Fibroblast of the aortic adventitia (primary cell): ENCODE measurements around the gene OPTN. TPM values are rescaled to one million over a fixed set of nuclear protein-coding genes. Genes with fewer than 3 reads are reported as not detected.

Experiments used
- DNase-seq: peaks from one replicate; pipeline ENCODE4 v3.0.0-alpha.2; 2010; ENCODE audit warnings: low read depth
- H3K4me3 ChIP-seq: 2 replicates; pipeline ENCODE4 v1.5.1; 2011; ENCODE audit warnings: low read depth, mild to moderate bottlenecking, control low read depth, low read length, moderate library complexity
- CTCF ChIP-seq: IDR thresholded peaks from 2 replicates; pipeline ENCODE4 v1.5.1; 2011; ENCODE audit warnings: mild to moderate bottlenecking, low read length, control low read depth, inconsistent platforms; ENCODE audit not compliant: insufficient read depth
- total RNA-seq: library from RNA; depleted of rRNA; stranded (reverse); fragments of >200 nt; gene quantifications from 2 replicates; pipeline ENCODE4 v1.2.3, GENCODE V29; 2012; ENCODE audit warnings: low replicate concordance

The OPTN gene
- total RNA-seq, 1 donor = 107 TPM

DNA sequence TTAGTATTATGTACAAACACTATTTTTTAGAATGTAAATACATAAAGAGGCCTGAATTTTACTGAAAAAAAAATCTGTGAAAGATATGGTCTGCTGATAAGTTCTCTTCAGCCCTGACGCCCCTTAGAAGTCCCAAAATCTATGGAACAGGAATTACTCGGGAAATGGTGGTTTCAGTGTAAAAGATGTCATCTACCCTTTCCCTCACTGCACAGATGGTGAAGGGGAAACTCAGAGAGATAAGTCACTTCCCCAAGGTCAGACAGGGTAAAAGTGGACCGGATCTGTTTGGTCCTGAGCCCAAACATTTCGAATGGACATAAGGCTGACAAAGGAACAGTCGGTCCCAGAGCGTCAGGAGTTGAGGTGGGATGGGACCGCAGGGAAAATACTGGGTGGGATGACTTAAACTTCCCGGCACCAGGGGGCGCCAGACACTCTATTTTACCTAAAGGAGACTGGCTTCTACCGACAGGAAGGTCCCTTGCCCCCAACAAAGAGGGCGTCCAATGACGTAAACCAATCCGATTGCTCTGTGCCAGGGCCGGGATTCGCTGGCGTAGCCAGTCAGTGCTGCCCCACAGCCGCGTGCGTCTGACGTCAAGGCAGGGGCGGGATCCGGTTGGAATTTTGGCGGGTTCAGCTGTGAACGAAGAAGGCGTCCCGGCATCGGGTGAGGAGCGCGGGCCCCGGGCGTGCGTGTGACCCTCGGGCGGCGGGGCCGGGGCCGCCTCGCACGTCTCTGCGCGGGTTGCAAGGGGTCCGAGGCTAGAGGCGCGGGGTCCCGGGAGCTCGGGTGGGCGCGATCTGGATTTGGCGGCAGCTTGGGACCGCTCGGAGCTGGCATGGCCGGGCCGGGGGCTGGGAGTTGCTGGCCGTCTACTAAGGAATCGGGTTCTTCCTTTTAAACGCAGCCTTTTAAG, 61.2 kb downstream of the OPTN start, which contains the start of gene MCM10:
Gene MCM10, plus strand, starts transcription at position 625 of the 923 bp plus-strand sequence. CDS start 2,645 bp downstream, outside the sequence.
- peak; percentile 75 for TF ChIP-seq CTCF
- DNase-seq = peak; percentile 99
- peak within 1 kb of the TSS; percentile 73 for H3K4me3 ChIP-seq

DNA sequence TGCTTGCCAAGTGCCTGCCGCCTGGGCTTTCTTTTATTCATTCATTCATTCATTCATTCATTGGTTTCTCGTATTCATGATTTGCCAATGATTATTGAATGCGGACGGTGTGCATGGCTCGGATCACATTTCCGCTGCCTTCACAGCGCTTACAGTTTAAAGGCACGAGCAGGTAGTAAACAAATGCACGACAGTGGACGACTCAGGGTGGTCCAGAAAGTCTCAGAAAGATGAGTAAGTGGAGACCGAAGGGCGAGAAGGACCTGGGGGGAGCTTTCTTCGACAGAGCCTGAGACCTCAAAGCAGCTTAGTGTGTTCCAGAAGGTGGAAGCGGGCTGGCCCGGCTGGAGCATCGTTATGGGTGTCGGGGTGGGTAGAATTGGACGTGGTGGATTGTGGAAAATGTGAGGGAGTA, 61.9 kb downstream of the OPTN start:
- DNase-seq = no peak

GRCh38 chr10:13163859-13164258, 63.9 kb downstream of the OPTN start:
- DNase-seq = no peak
- TF ChIP-seq CTCF = no peak
- H3K4me3 ChIP-seq = no peak overlapping the region

More for the DNA sequence above, 61.9 kb downstream of the OPTN start:
- TF ChIP-seq CTCF = no peak
- peak overlapping the region; percentile 73 for H3K4me3 ChIP-seq

DNA sequence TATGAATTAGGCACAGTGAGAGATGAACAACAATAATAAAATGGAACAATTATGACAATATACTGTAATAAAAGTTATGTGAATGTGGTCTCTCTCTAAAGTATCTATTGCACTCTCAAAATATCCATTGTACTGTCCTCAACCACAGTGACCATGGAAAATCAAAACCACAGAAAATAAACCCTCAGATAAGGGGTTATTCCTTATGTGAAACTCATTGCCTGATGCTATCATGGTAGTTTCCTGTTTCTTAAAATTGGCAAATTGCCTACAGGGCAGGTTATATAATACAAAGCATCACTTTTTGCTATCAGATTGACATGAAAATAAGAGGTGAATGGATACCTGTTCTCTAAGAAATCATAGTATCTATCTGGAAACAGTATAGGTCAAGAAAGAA, 65.2 kb downstream of the OPTN start:
- no peak for DNase-seq
- H3K4me3 ChIP-seq = no peak overlapping the region
- TF ChIP-seq CTCF = no peak

DNA sequence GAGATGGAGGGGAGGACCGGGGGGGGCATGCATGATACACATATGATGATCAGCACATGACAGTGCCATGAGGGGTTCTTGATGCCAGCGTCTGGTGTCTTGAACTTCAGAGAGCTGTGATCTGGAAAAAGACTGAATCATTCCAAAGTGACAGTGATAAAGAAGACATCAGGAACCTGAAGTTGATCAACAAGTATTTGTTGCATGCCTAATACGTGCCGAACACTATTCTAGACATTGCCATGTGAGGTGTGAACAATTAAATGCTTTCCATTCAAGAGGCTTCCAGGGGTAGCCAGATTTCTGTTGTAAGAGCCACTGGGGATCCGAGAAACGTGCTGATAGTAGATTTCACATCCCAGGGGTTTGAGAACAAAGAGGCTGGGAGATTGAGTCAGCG, 67.6 kb downstream of the OPTN start:
- no peak for TF ChIP-seq CTCF
- DNase-seq = no peak
- H3K4me3 ChIP-seq = no peak overlapping the region

DNA sequence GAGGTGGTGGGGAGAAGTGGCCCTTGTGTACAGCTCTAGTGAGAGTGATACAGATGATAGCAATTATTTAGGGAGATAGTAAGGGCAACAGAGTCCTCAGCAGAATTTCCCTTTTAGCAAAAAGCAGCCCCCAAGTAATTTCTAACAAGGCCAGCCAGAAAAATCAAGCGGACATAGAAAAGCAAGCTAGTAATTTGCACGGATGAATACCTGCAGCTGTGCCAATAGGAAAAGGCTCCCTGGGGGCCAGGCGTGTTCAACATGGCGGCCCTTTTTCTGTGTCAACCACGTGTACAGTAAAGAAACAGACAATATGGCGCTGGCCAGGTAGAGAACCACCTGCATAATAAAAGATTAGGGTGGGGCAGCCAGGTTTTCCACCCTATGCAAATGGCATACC, 68.8 kb downstream of the OPTN start:
- DNase-seq = no peak
- no peak overlapping the region for H3K4me3 ChIP-seq
- no peak for TF ChIP-seq CTCF

DNA sequence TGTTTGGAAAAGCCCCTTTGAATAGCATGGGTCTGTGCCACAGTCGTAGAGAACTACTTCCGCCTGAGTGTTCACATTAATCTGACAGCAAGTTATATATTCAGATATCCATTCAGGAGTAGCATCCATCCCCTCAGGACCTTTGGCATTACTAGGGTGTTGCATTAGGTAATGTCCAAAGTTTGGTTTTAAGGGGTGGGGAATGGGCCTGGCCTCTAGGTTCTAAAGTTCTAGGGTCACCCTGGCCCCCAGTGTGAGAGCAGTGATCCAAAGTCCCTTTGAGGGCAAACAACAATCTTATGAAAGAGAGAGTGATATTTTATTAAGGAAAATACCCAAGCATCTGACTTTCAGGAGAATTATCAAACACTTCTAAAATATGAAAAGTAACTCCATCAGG, 73.7 kb downstream of the OPTN start:
- TF ChIP-seq CTCF = no peak
- H3K4me3 ChIP-seq = no peak overlapping the region
- no peak for DNase-seq
